T-helper 22 cell (primary cell): ENCODE measurements around the gene DPF1.
A peak's percentile ranks its signal among the peaks of the same experiment; 100 is the strongest.

Experiments used
- DNase-seq: peaks from one replicate; pipeline ENCODE4 v3.0.0-alpha.2; 2020; ENCODE audit warnings: low read depth

Gene DPF1

GRCh38 chr19:38221421-38221820 lies 2.6 kb downstream of the DPF1 start:
- DNase-seq = no peak

GRCh38 chr19:38219221-38219620 lies 4.8 kb downstream of the DPF1 start:
- DNase-seq = no peak

- no peak for DNase-seq
Measured at GRCh38 chr19:38218204-38218603, 5.8 kb downstream of the DPF1 start.

- no peak for DNase-seq
Measured at GRCh38 chr19:38216785-38217641, 7.0 kb downstream of the DPF1 start.

GRCh38 chr19:38213911-38214625 lies 10.0 kb downstream of the DPF1 start:
- DNase-seq = peak; percentile 34

- no peak for DNase-seq
Measured at GRCh38 chr19:38213469-38213868, 10.6 kb downstream of the DPF1 start.

GRCh38 chr19:38211766-38212165 lies 12.3 kb downstream of the DPF1 start:
- no peak for DNase-seq

- DNase-seq = no peak
Measured at GRCh38 chr19:38211151-38211591, 12.9 kb downstream of the DPF1 start.

- DNase-seq = no peak
Measured at GRCh38 chr19:38210458-38210987, 13.5 kb downstream of the DPF1 start.

- DNase-seq = no peak
Measured at GRCh38 chr19:38209671-38210457, 14.2 kb downstream of the DPF1 start.

GRCh38 chr19:38209152-38209551 lies 14.9 kb downstream of the DPF1 start:
- no peak for DNase-seq

GRCh38 chr19:38208571-38208970 lies 15.5 kb downstream of the DPF1 start:
- DNase-seq = no peak

- DNase-seq = no peak
Measured at GRCh38 chr19:38207543-38207942, 16.5 kb downstream of the DPF1 start.

GRCh38 chr19:38206928-38207327 lies 17.1 kb downstream of the DPF1 start:
- no peak for DNase-seq

- no peak for DNase-seq
Measured at GRCh38 chr19:38206006-38206745, 17.8 kb downstream of the DPF1 start.

- no peak for DNase-seq
Measured at GRCh38 chr19:38204728-38205127, 19.3 kb downstream of the DPF1 start.

- DNase-seq = no peak
Measured at GRCh38 chr19:38204096-38204495, 19.9 kb downstream of the DPF1 start.

GRCh38 chr19:38203197-38203596 lies 20.8 kb downstream of the DPF1 start:
- no peak for DNase-seq

- no peak for DNase-seq
Measured at GRCh38 chr19:38202504-38202903, 21.5 kb downstream of the DPF1 start.

GRCh38 chr19:38201731-38202130 lies 22.3 kb downstream of the DPF1 start:
- DNase-seq = no peak

GRCh38 chr19:38199340-38199739 lies 24.7 kb downstream of the DPF1 start:
- DNase-seq = no peak
